Panc1 (cell line): ENCODE results near the gene DGKG. TPM values are rescaled to one million over a fixed set of nuclear protein-coding genes. Genes with fewer than 3 reads are reported as not detected.

Experiments
- ATAC-seq: fragments of 200-7000 bp; cut with Tn5 transposase; 2 replicates; pipeline ENCODE4 v1.9.1; 2020; ENCODE audit warnings: mild to moderate bottlenecking, moderate library complexity
- BruUV-seq: library from RNA; stranded (reverse); fragments of 400-500 nt; replicated peaks from 2 replicates; lab custom pipeline; 2021; lab: Mats Ljungman, UMichigan
- CTCF ChIA-PET: fragments of 300-600 bp; sonication (Branson Sonifier 250); formaldehyde crosslinking; loops from one replicate; lab custom pipeline; 2022; ENCODE audit warnings: antibody characterized with exemption; lab: Charles Lee
- POLR2A ChIA-PET: fragments of 300-600 bp; sonication (Branson Sonifier 250); formaldehyde crosslinking; loops from one replicate; lab custom pipeline; 2022; ENCODE audit warnings: antibody characterized with exemption; lab: Charles Lee
- DNase-seq: peaks from one replicate; pipeline ENCODE4 v3.0.0-alpha.2; 2010; ENCODE audit warnings: low read depth, low spot score
- H3K27ac ChIP-seq: 2 replicates; pipeline ENCODE4 v1.5.1; 2011; ENCODE audit warnings: mild to moderate bottlenecking, low read length, inconsistent platforms
- H3K27me3 ChIP-seq: fragments of 200-500 bp; sonication (Bioruptor generic); 2 replicates; pipeline ENCODE4 v1.6.0; 2014; ENCODE audit warnings: low read length, inconsistent platforms; ENCODE audit not compliant: control insufficient read depth, insufficient read depth
- H3K36me3 ChIP-seq: fragments of 200-500 bp; sonication (Bioruptor generic); 2 replicates; pipeline ENCODE4 v1.5.1; 2014; ENCODE audit warnings: inconsistent platforms, mild to moderate bottlenecking, low read length, moderate library complexity; ENCODE audit not compliant: control insufficient read depth, insufficient read depth
- H3K4me1 ChIP-seq: 2 replicates; pipeline ENCODE4 v1.5.1; 2011; ENCODE audit warnings: inconsistent platforms, mild to moderate bottlenecking, low read length, moderate library complexity; ENCODE audit not compliant: control insufficient read depth, insufficient read depth
- H3K4me3 ChIP-seq, 2 experiments: 2 replicates each; pipeline ENCODE4 v1.5.1; 2011 to 2012; ENCODE audit warnings: low read depth in 2 of 2, low read length in 2 of 2, mild to moderate bottlenecking in 2 of 2, inconsistent platforms in 1 of 2, moderate library complexity in 1 of 2
- H3K9me3 ChIP-seq: fragments of 200-500 bp; sonication (Bioruptor generic); 2 replicates; pipeline ENCODE4 v1.5.1; 2014; ENCODE audit warnings: low read depth, mild to moderate bottlenecking, inconsistent platforms, low read length, moderate library complexity; ENCODE audit not compliant: control insufficient read depth, insufficient read depth
- POLR2AphosphoS5 ChIP-seq: IDR thresholded peaks from 2 replicates; pipeline ENCODE4 v1.6.1; 2012; ENCODE audit warnings: mild to moderate bottlenecking, low read depth, low read length, moderate library complexity
- SIN3A ChIP-seq: IDR thresholded peaks from 2 replicates; pipeline ENCODE4 v1.6.1; 2012; ENCODE audit warnings: low read depth, mild to moderate bottlenecking, low read length, moderate library complexity, borderline replicate concordance; ENCODE audit not compliant: insufficient read depth
- TCF7L2 ChIP-seq: IDR thresholded peaks from 2 replicates; pipeline ENCODE4 v1.6.1; 2011; ENCODE audit warnings: mild to moderate bottlenecking, low read depth, low read length, inconsistent platforms
- in situ Hi-C: cut with HindIII; loops from 2 replicates; pipeline ENCODE4 v1.10.0; 2016; ENCODE audit warnings: low sequenced_read_pairs, low pct_unique_long_range_greater_than_20kb
- intact Hi-C: fragments of 100-400 bp; cut with micrococcal nuclease; formaldehyde crosslinking; loops from one replicate; pipeline ENCODE4 v1.10.0; 2022; ENCODE audit not compliant: unreplicated experiment
- total RNA-seq: library from RNA; stranded (reverse); gene quantifications from one replicate; pipeline ENCODE4 v1.2.1, GENCODE V29; 2021; ENCODE audit not compliant: unreplicated experiment
- TF ChIP-seq, protein P1 (sequence below): fragments of 450-650 bp; IDR thresholded peaks from 2 replicates; pipeline ENCODE4 v1.5.1; 2017; ENCODE audit warnings: mild to moderate bottlenecking
- TF ChIP-seq, protein P2 (sequence below), 2 experiments: IDR thresholded peaks; 2 replicates each; pipeline ENCODE4 v1.6.1; 2011 to 2012; ENCODE audit warnings: low read depth in 2 of 2, control low read depth in 1 of 2, low read length in 1 of 2, mild to moderate bottlenecking in 1 of 2, moderate library complexity in 1 of 2; ENCODE audit not compliant: insufficient read depth in 1 of 2

Gene DGKG
- total RNA-seq, 1 experiment from 2014 or later = 0.46 TPM

DNA sequence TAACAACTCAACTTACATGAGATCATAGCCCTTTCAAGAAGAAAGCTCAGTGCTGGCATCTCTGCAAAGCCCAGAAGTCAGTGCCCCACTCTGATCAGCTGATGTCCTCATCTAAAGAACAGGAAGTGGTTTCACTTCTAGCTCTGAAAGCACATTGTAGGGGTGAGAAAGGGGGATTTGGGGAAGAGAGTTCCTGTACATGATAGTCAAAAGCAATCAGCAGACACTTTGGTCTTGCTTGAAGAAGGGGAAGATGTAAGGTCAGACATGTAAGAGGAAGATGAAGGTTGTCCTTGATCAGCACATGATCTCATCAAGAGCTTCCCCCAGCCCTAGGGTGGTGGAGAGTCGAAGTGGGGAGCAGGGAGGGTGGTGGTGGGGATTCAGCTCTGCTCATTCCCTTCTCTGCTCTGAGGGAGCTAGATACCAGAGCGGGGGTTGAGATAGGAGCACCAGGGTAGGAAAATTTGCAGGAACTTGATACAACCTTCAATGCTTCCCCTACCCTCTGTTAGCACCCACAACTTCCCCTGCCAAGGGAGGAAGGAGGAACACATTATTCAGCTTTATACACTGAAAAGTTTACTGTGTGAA lies 176.7 kb downstream of the DGKG start:
- POLR2A ChIA-PET = no interaction called here
- H3K4me1 ChIP-seq = no peaks in the 10 kb centered on the region
- H3K9me3 ChIP-seq = no peaks in the 10 kb centered on the region
- intact Hi-C loops (no loop called here), in situ Hi-C loops (no loop called here)
- no TSS peak for BruUV-seq
- no peaks in the 10 kb centered on the region for H3K36me3 ChIP-seq
- CTCF ChIA-PET = interaction anchor here (0.6 kb wide), 1 partner anchor 196 kb away, joined by 3 read pairs; no protein-coding TSS in a partner anchor
- no peak overlapping the region for H3K27ac ChIP-seq
- no peak overlapping the region for H3K4me3 ChIP-seq
- H3K27me3 ChIP-seq = peaks cover 11% of the 10 kb centered on the region
- DNase-seq (no peak), ATAC-seq (no peak)
- TF ChIP-seq, protein P1, sequence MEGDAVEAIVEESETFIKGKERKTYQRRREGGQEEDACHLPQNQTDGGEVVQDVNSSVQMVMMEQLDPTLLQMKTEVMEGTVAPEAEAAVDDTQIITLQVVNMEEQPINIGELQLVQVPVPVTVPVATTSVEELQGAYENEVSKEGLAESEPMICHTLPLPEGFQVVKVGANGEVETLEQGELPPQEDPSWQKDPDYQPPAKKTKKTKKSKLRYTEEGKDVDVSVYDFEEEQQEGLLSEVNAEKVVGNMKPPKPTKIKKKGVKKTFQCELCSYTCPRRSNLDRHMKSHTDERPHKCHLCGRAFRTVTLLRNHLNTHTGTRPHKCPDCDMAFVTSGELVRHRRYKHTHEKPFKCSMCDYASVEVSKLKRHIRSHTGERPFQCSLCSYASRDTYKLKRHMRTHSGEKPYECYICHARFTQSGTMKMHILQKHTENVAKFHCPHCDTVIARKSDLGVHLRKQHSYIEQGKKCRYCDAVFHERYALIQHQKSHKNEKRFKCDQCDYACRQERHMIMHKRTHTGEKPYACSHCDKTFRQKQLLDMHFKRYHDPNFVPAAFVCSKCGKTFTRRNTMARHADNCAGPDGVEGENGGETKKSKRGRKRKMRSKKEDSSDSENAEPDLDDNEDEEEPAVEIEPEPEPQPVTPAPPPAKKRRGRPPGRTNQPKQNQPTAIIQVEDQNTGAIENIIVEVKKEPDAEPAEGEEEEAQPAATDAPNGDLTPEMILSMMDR = no peak
- TF ChIP-seq POLR2AphosphoS5 (no peak), SIN3A (no peak), TCF7L2 (no peak)
- TF ChIP-seq, protein P2, sequence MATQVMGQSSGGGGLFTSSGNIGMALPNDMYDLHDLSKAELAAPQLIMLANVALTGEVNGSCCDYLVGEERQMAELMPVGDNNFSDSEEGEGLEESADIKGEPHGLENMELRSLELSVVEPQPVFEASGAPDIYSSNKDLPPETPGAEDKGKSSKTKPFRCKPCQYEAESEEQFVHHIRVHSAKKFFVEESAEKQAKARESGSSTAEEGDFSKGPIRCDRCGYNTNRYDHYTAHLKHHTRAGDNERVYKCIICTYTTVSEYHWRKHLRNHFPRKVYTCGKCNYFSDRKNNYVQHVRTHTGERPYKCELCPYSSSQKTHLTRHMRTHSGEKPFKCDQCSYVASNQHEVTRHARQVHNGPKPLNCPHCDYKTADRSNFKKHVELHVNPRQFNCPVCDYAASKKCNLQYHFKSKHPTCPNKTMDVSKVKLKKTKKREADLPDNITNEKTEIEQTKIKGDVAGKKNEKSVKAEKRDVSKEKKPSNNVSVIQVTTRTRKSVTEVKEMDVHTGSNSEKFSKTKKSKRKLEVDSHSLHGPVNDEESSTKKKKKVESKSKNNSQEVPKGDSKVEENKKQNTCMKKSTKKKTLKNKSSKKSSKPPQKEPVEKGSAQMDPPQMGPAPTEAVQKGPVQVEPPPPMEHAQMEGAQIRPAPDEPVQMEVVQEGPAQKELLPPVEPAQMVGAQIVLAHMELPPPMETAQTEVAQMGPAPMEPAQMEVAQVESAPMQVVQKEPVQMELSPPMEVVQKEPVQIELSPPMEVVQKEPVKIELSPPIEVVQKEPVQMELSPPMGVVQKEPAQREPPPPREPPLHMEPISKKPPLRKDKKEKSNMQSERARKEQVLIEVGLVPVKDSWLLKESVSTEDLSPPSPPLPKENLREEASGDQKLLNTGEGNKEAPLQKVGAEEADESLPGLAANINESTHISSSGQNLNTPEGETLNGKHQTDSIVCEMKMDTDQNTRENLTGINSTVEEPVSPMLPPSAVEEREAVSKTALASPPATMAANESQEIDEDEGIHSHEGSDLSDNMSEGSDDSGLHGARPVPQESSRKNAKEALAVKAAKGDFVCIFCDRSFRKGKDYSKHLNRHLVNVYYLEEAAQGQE (IDR thresholded peaks at IDR 0.05; ENCODE audit: insufficient read depth in 1 of 2, low read depth in 2 of 2, low read length in 1 of 2) = no peak

DNA sequence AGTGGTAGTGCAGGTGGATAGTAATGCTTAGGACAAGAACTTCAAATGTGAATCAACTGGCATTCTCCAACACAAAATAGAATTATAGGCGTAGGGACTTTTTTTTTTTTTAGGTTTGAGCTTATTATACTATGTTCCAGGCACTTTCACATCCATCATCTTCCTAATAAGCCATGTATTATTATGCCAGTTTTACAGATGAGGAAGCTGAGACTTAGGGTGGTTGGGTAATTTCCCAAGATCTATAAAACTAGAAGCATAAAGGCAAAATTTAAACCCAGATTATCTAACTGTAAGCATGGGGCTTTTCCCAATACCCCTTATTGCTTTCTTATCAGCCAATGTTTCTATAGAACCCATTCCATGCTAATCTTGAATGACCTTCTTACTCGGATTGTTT lies 178.0 kb downstream of the DGKG start:
- CTCF ChIA-PET = interaction anchor here (0.6 kb wide), 1 partner anchor 12 kb away, joined by 4 read pairs; no protein-coding TSS in a partner anchor
- intact Hi-C loops (no loop called here), in situ Hi-C loops (no loop called here)
- BruUV-seq = no TSS peak
- no peak for DNase-seq
- H3K4me1 ChIP-seq = no peaks in the 10 kb centered on the region
- ATAC-seq = no peak
- POLR2A ChIA-PET = interaction anchor here (0.7 kb wide), 1 partner anchor 787 kb away, joined by 5 read pairs; no protein-coding TSS in a partner anchor
- no peak overlapping the region for H3K4me3 ChIP-seq
- H3K27ac ChIP-seq = no peak overlapping the region
- peaks cover 7% of the 10 kb centered on the region for H3K27me3 ChIP-seq
- TF ChIP-seq SIN3A = no peak
- TF ChIP-seq, protein P2 (IDR thresholded peaks at IDR 0.05; ENCODE audit: insufficient read depth in 1 of 2, low read depth in 2 of 2, low read length in 1 of 2) = no peak
- TF ChIP-seq TCF7L2 = no peak
- no peak for TF ChIP-seq POLR2AphosphoS5
- TF ChIP-seq, protein P1 = no peak
- no peaks in the 10 kb centered on the region for H3K36me3 ChIP-seq
- H3K9me3 ChIP-seq = no peaks in the 10 kb centered on the region
